Activated CD4-positive, alpha-beta T cell treated with anti-CD3 and anti-CD28 coated beads for 36 hours (primary cell): ENCODE measurements around the gene TXN. TPM values are rescaled to one million over a fixed set of nuclear protein-coding genes. Genes with fewer than 3 reads are reported as not detected.
"Not testable (repeated sequence)": the region's sequence is repeated elsewhere in the genome, so short reads cannot be mapped to it uniquely, and the experiment has no call there.

Experiments
- ATAC-seq: fragments of 200-7000 bp; cut with Tn5 transposase; one replicate; pipeline ENCODE4 v1.10.0; 2021; ENCODE audit warnings: mild to moderate bottlenecking, moderate library complexity
- CTCF ChIA-PET: fragments of 350-600 bp; sonication (Branson Sonifier 250); formaldehyde crosslinking; loops from one replicate; lab custom pipeline; 2021; ENCODE audit warnings: antibody characterized with exemption; lab: Charles Lee
- POLR2A ChIA-PET: fragments of 350-600 bp; sonication (Branson Sonifier 250); formaldehyde crosslinking; loops from one replicate; lab custom pipeline; 2021; ENCODE audit warnings: antibody characterized with exemption, inconsistent platforms; lab: Charles Lee
- DNase-seq: peaks from one replicate; pipeline ENCODE4 v3.0.0-alpha.2; 2020
- H3K27ac Mint-ChIP-seq: one replicate; pipeline ENCODE4 v1.8.0; 2021; ENCODE audit warnings: mixed read lengths
- H3K27me3 Mint-ChIP-seq: one replicate; pipeline ENCODE4 v1.8.0; 2021; ENCODE audit warnings: mixed read lengths
- H3K36me3 Mint-ChIP-seq: one replicate; pipeline ENCODE4 v1.8.0; 2021; ENCODE audit warnings: low read depth, mixed read lengths
- H3K4me1 Mint-ChIP-seq: one replicate; pipeline ENCODE4 v1.8.0; 2021; ENCODE audit warnings: mixed read lengths
- H3K4me3 Mint-ChIP-seq: one replicate; pipeline ENCODE4 v1.8.0; 2021; ENCODE audit warnings: mild to moderate bottlenecking, moderate library complexity, mixed read lengths
- H3K9me3 Mint-ChIP-seq: one replicate; pipeline ENCODE4 v1.8.0; 2021; ENCODE audit warnings: low read depth, mixed read lengths
- intact Hi-C, 2 experiments: fragments of 100-400 bp; cut with DNase I in 1 of 2; cut with micrococcal nuclease in 1 of 2; formaldehyde crosslinking; loops; one replicate each; pipeline versions ENCODE4 v1.14.2 to v1.15.1; 2022 to 2024; cut with DNase I, micrococcal nuclease
- total RNA-seq, 2 experiments: library from RNA; stranded (reverse); gene quantifications; one replicate each; pipeline ENCODE4 v1.2.3, GENCODE V29; 2021

Gene TXN
- total RNA-seq, 2 experiments from 2014 or later, result 449 to 553 TPM

DNA sequence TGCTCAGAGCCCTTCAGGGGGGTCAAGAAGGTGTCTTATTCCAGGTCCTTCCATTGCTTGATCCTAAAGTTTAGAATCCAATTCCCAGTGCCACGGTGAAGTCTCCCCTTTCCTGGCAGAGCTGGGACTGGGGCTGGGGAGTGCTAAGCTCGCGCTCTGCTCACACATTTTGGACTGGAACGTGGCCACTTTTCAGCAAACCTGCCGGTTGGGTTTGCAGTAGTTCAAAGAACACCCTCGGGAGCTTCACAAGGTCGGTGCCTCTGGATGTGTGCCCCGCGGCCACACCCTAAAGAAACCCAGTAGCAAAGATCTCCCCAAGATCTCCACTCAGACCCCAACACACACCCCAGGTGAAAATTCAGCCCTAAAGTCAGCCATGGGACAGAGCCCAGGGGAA, 48.3 kb downstream of the TXN start, which contains the start of gene C9orf152:
Gene C9orf152 (minus strand): TSS at position 129 of the 400 bp plus-strand sequence. CDS start 580 bp downstream, outside the sequence.
- H3K36me3 Mint-ChIP-seq, result no peaks in the 10 kb centered on the region
- no peaks in the 10 kb centered on the region for H3K4me1 Mint-ChIP-seq
- CTCF ChIA-PET, result interaction anchor here (0.8 kb wide), 1 partner anchor 12 kb away, joined by 3 read pairs; no protein-coding TSS in a partner anchor
- POLR2A ChIA-PET, result no interaction called here
- H3K9me3 Mint-ChIP-seq, result no peaks in the 10 kb centered on the region
- H3K27me3 Mint-ChIP-seq, result peaks cover 3% of the 10 kb centered on the region
- intact Hi-C loops, result no loop called here
- DNase-seq (no peak), ATAC-seq (no peak)
- H3K27ac Mint-ChIP-seq, result no peak within 1 kb of the TSS
- no peak within 1 kb of the TSS for H3K4me3 Mint-ChIP-seq

GRCh38 chr9:110207071-110207641, 49.2 kb downstream of the TXN start:
- ATAC-seq, result no peak
- CTCF ChIA-PET, result interaction anchor here (0.8 kb wide), 1 partner anchor 13 kb away, joined by 3 read pairs; no protein-coding TSS in a partner anchor
- Mint-ChIP-seq H3K4me1 (no peaks in the 10 kb centered on the region), H3K27me3 (peaks cover 3% of the 10 kb centered on the region), H3K9me3 (no peaks in the 10 kb centered on the region), H3K36me3 (no peaks in the 10 kb centered on the region), H3K4me3 (no peak overlapping the region), H3K27ac (no peak overlapping the region)
- no peak for DNase-seq
- intact Hi-C loops, result no loop called here
- POLR2A ChIA-PET, result no interaction called here

DNA sequence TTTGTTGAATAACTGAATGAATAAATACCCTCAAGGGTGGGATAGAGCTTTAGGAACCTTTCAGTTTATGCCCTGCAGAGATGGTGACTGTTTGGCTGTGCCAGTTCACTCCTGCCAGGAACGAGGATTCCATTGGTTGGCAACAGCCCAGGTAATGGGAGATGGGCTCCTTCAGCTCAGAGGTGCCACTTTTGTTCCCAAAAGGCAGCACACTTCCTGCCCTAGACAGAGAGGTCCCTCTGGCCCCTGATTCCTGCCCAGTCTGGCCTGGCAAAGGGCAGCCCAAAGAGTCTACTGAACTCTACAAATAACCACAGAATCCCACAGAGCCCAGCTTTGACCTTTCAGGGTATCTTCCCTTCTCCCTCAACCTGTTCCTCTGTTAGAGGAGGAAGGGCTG, 49.9 kb downstream of the TXN start:
- no peak overlapping the region for H3K27ac Mint-ChIP-seq
- peaks cover 3% of the 10 kb centered on the region for H3K27me3 Mint-ChIP-seq
- DNase-seq (no peak), ATAC-seq (no peak)
- ChIA-PET POLR2A (no interaction called here), CTCF (no interaction called here)
- H3K4me1 Mint-ChIP-seq, result no peaks in the 10 kb centered on the region
- H3K36me3 Mint-ChIP-seq, result no peaks in the 10 kb centered on the region
- intact Hi-C loops, result no loop called here
- H3K9me3 Mint-ChIP-seq, result no peaks in the 10 kb centered on the region
- no peak overlapping the region for H3K4me3 Mint-ChIP-seq

DNA sequence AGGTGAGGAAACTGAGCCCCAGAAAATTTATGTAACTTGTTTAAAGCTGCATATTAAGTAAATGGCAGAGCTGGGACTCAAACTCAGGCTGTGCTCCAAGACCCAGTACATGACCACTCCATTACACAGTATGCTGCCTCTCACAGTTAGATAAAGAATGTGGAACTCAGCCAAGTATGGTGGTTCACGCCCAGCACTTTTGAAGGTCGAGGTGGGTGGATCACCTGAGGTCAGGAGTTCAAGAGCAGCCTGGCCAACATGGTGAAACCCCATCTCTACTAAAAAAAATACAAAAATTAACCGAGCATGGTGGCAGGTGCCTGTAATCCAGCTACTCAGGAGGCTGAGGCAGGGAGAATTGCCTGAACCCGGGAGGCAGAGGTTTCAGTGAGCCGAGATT, 50.7 kb downstream of the TXN start:
- H3K36me3 Mint-ChIP-seq, H3K4me3 Mint-ChIP-seq, H3K9me3 Mint-ChIP-seq, POLR2A ChIA-PET, DNase-seq, H3K27me3 Mint-ChIP-seq, H3K27ac Mint-ChIP-seq, ATAC-seq, intact Hi-C loops, CTCF ChIA-PET, H3K4me1 Mint-ChIP-seq: not testable (repeated sequence)

DNA sequence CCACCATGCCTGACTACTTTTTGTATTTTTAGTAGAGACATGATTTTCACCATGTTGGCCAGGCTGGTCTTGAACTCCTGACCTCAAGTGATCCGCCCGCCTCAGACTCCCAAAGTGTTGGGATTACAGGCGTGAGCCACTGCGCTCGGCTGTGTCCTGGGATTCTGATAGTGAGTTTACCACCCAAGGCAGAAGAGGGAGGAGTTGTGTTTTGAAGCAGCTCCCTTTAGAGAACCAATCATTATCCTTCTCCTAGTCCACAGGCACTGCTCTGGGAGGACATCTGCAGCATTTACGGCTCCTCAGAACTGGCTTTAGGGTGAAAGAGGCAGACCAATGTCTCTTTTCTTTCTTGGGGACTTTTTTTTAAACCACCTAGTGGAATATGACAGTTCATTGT, 54.1 kb downstream of the TXN start:
- H3K27me3 Mint-ChIP-seq, result peaks cover 3% of the 10 kb centered on the region

DNA sequence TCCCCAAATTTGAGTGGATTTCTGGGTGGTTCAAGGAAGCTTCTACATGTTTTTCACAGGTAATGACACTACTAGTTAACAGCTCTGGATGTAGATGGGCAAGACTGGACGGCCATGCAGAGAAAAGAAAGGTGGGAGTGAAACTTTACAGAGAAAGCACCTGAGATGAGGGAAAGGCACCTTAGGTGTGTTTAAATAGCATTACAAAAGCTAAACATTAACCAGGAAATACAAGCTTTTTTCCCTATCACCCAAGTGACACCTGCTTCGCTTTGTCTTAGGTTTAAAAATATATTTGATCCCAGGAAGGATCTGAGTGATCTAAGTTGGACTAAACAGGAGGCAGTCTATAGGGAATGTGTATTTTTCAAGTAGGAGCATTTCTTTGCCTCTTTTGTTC, 56.7 kb downstream of the TXN start:
- no peak for DNase-seq
- intact Hi-C loops, result no loop called here
- ChIA-PET POLR2A (no interaction called here), CTCF (no interaction called here)
- H3K4me1 Mint-ChIP-seq, result no peaks in the 10 kb centered on the region
- H3K4me3 Mint-ChIP-seq, result no peak overlapping the region
- H3K27me3 Mint-ChIP-seq, result peaks cover under 1% of the 10 kb centered on the region
- H3K9me3 Mint-ChIP-seq, result no peaks in the 10 kb centered on the region
- ATAC-seq, result no peak
- H3K27ac Mint-ChIP-seq, result no peak overlapping the region
- no peaks in the 10 kb centered on the region for H3K36me3 Mint-ChIP-seq

More for the DNA sequence above, 54.1 kb downstream of the TXN start:
- no peaks in the 10 kb centered on the region for H3K9me3 Mint-ChIP-seq
- no peaks in the 10 kb centered on the region for H3K4me1 Mint-ChIP-seq
- POLR2A ChIA-PET, result no interaction called here
- intact Hi-C loops, result no loop called here
- H3K27ac Mint-ChIP-seq, result no peak overlapping the region
- no peak for DNase-seq
- CTCF ChIA-PET, result no interaction called here
- H3K36me3 Mint-ChIP-seq, result no peaks in the 10 kb centered on the region
- no peak for ATAC-seq
- no peak overlapping the region for H3K4me3 Mint-ChIP-seq

GRCh38 chr9:110198357-110198756, 58.0 kb downstream of the TXN start:
- Mint-ChIP-seq H3K27ac (no peak overlapping the region), H3K36me3 (no peaks in the 10 kb centered on the region), H3K9me3 (no peaks in the 10 kb centered on the region), H3K4me3 (no peak overlapping the region), H3K4me1 (no peaks in the 10 kb centered on the region), H3K27me3 (no peaks in the 10 kb centered on the region)
- intact Hi-C loops, result no loop called here
- ATAC-seq, result no peak
- CTCF ChIA-PET, result interaction anchor here (0.6 to 1.1 kb wide), 2 partner anchors 14 to 227 kb away, joined by 3 to 4 read pairs; no protein-coding TSS in a partner anchor
- POLR2A ChIA-PET, result no interaction called here
- DNase-seq, result no peak

GRCh38 chr9:110197330-110198187, 58.7 kb downstream of the TXN start:
- ChIA-PET POLR2A (no interaction called here), CTCF (interaction anchor here (1.1 kb wide), 1 partner anchor 14 kb away, joined by 4 read pairs; no protein-coding TSS in a partner anchor)
- DNase-seq (no peak), ATAC-seq (no peak)
- intact Hi-C loops, result no loop called here
- no peaks in the 10 kb centered on the region for H3K36me3 Mint-ChIP-seq
- H3K9me3 Mint-ChIP-seq, result no peaks in the 10 kb centered on the region
- no peaks in the 10 kb centered on the region for H3K27me3 Mint-ChIP-seq
- no peak overlapping the region for H3K27ac Mint-ChIP-seq
- H3K4me3 Mint-ChIP-seq, result no peak overlapping the region
- H3K4me1 Mint-ChIP-seq, result no peaks in the 10 kb centered on the region

GRCh38 chr9:110196084-110196499, 60.2 kb downstream of the TXN start:
- DNase-seq, result not testable (repeated sequence)
- CTCF ChIA-PET, result interaction anchor here (1.0 to 1.2 kb wide), 2 partner anchors 19 to 22 kb away, joined by 3 to 4 read pairs; no protein-coding TSS in a partner anchor

More at GRCh38 chr9:110196084-110196499, 60.2 kb downstream of the TXN start:
- POLR2A ChIA-PET, H3K36me3 Mint-ChIP-seq, intact Hi-C loops, H3K4me3 Mint-ChIP-seq, H3K4me1 Mint-ChIP-seq, H3K9me3 Mint-ChIP-seq, H3K27me3 Mint-ChIP-seq, H3K27ac Mint-ChIP-seq, ATAC-seq: not testable (repeated sequence)

Other genes with a start within 250 kb of the TXN start
- gene C9orf152, start 48.3 kb downstream of the TXN start, total RNA-seq, result not detected
- not detected for gene TXNDC8, start 81.4 kb upstream of the TXN start, total RNA-seq